C4-2B (cell line): ENCODE results near the gene DIDO1.

ENCODE experiments used
- ZFX ChIP-seq: fragments of 450-650 bp; IDR thresholded peaks from 2 replicates; pipeline ENCODE4 v1.6.1; 2017
- TF ChIP-seq, protein P1 (sequence below): fragments of 450-650 bp; conservative IDR thresholded peaks from 2 replicates; pipeline ENCODE4 v1.5.1; 2017; ENCODE audit warnings: mild to moderate bottlenecking

GRCh38 chr20:62972845-62973745, 46.8 kb upstream of the DIDO1 start:
- TF ChIP-seq, protein P1, sequence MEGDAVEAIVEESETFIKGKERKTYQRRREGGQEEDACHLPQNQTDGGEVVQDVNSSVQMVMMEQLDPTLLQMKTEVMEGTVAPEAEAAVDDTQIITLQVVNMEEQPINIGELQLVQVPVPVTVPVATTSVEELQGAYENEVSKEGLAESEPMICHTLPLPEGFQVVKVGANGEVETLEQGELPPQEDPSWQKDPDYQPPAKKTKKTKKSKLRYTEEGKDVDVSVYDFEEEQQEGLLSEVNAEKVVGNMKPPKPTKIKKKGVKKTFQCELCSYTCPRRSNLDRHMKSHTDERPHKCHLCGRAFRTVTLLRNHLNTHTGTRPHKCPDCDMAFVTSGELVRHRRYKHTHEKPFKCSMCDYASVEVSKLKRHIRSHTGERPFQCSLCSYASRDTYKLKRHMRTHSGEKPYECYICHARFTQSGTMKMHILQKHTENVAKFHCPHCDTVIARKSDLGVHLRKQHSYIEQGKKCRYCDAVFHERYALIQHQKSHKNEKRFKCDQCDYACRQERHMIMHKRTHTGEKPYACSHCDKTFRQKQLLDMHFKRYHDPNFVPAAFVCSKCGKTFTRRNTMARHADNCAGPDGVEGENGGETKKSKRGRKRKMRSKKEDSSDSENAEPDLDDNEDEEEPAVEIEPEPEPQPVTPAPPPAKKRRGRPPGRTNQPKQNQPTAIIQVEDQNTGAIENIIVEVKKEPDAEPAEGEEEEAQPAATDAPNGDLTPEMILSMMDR = no peak
- TF ChIP-seq ZFX = no peak
